Suprapubic skin (tissue), 4 donors: ENCODE results near the gene CNEP1R1. TPM values are rescaled to one million over a fixed set of nuclear protein-coding genes. Genes with fewer than 3 reads are reported as not detected.

Source experiments
- total RNA-seq, 4 donors: library from RNA; depleted of rRNA; stranded (reverse); fragments of >200 nt; gene quantifications; one replicate each; pipeline ENCODE4 v1.1.0, GENCODE V29; 2016

CNEP1R1 gene
- total RNA-seq, 4 donors from 2014 or later: 13.5 to 24.6 (median 16.5) TPM

Other genes with a start within 250 kb of the CNEP1R1 start
- 1 to 10 TPM; 1.3 to 5.3 (median 1.9) TPM for gene ZNF423, start 169.1 kb upstream of the CNEP1R1 start, total RNA-seq
- gene HEATR3, start 40.7 kb downstream of the CNEP1R1 start, total RNA-seq: 10 to 100 TPM; 12.4 to 19.3 (median 18.5) TPM
- 10 to 100 TPM; 10.8 to 15.7 (median 12.9) TPM for gene TENT4B, start 128.1 kb downstream of the CNEP1R1 start, total RNA-seq
- gene ADCY7, start 241.3 kb downstream of the CNEP1R1 start, total RNA-seq: 10 to 100 TPM; 15.0 to 23.3 (median 16.9) TPM